AG09319 (cell line): ENCODE data around the gene CALB2.

Experiments
- DNase-seq: peaks from one replicate; pipeline ENCODE4 v3.0.0-alpha.2; 2010; ENCODE audit warnings: low read depth; ENCODE audit errors: extremely low read depth
- TF ChIP-seq, protein P1 (sequence below): IDR thresholded peaks from 2 replicates; pipeline ENCODE4 v1.5.1; 2011; ENCODE audit warnings: low read depth, mild to moderate bottlenecking, inconsistent platforms, low read length, moderate library complexity

The CALB2 gene

GRCh38 chr16:71406724-71407123 is 48.2 kb downstream of the CALB2 start:
- TF ChIP-seq, protein P1, sequence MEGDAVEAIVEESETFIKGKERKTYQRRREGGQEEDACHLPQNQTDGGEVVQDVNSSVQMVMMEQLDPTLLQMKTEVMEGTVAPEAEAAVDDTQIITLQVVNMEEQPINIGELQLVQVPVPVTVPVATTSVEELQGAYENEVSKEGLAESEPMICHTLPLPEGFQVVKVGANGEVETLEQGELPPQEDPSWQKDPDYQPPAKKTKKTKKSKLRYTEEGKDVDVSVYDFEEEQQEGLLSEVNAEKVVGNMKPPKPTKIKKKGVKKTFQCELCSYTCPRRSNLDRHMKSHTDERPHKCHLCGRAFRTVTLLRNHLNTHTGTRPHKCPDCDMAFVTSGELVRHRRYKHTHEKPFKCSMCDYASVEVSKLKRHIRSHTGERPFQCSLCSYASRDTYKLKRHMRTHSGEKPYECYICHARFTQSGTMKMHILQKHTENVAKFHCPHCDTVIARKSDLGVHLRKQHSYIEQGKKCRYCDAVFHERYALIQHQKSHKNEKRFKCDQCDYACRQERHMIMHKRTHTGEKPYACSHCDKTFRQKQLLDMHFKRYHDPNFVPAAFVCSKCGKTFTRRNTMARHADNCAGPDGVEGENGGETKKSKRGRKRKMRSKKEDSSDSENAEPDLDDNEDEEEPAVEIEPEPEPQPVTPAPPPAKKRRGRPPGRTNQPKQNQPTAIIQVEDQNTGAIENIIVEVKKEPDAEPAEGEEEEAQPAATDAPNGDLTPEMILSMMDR: no peak
- DNase-seq: no peak

DNA sequence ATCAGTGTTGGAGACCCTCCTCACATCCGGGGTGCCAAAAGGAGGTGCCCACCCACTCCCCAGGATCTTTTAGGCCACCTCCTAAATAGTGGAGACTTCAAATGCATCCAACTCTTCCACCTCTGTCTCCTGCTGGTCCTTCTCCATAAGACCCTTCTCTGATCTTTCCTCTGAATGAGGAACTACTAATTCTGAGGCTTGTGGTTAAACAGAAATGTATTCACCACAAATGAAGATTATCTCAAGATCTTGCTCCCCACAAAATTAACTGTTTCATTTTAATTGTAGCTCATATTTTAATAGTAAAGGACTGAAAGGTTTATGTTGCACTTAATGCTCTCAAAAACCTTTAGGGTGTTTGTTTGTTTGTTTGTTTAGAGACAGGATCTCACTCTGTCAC is 49.2 kb downstream of the CALB2 start:
- DNase-seq: no peak
- TF ChIP-seq, protein P1: no peak

- TF ChIP-seq, protein P1: no peak
Measured at GRCh38 chr16:71408536-71408935, 50.0 kb downstream of the CALB2 start.

DNA sequence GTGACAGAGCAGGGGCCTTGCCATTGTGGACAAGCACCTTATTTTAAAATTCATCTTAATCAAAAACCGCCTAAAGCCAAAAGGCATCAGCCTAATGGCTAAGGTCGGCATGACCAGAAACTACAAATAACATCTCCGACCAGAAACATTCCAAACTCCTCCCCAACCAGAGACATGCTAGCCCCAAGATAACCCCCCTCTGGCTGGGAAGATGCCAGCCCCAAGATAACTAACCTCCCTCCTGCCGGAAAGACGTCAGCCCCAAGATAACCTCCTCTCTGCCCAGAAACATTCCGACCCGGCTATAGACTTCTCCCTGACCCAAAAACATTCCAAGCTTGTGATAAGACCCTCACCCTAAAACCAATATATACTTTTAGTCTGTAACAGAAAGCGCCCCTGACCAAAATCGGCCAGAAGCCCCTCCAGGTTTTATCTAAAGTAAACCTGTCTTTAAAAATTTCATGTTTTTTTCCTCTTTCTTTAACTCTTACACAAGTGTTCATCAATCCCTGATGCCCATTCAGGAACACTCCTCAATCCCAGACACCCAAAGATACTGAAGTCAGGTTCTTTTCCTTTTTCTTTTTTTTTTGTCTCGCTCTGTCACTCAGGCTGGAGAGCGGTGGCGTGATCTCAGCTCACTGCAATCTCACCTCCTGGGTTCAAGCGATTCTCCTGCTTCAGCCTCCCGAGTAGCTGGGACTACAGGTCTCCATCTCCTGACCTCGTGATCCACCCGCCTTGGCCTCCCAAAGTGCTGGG is 50.7 kb downstream of the CALB2 start:
- no peak for DNase-seq
- TF ChIP-seq, protein P1: no peak

More at GRCh38 chr16:71408536-71408935, 50.0 kb downstream of the CALB2 start:
- no peak for DNase-seq

DNA sequence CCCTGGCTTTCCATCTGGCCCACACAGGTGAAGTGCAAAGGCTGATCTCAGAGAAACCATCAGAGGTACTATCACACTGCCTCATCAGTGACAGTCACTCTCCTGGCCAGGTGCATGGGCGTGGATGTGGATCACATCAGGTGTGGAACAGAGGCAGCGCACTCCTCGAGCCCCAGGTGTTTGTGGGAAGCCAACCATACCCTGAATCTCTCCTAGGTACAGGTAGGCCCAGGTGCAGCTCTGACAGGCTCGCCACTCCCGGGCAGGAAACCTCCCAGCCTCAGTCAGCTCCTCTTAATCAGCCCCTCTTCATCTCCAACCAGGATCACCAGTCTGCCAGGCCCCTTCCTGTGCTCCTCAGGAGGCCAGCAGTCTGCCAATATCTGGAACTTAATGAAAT is 51.6 kb downstream of the CALB2 start:
- TF ChIP-seq, protein P1: no peak
- DNase-seq: no peak

DNA sequence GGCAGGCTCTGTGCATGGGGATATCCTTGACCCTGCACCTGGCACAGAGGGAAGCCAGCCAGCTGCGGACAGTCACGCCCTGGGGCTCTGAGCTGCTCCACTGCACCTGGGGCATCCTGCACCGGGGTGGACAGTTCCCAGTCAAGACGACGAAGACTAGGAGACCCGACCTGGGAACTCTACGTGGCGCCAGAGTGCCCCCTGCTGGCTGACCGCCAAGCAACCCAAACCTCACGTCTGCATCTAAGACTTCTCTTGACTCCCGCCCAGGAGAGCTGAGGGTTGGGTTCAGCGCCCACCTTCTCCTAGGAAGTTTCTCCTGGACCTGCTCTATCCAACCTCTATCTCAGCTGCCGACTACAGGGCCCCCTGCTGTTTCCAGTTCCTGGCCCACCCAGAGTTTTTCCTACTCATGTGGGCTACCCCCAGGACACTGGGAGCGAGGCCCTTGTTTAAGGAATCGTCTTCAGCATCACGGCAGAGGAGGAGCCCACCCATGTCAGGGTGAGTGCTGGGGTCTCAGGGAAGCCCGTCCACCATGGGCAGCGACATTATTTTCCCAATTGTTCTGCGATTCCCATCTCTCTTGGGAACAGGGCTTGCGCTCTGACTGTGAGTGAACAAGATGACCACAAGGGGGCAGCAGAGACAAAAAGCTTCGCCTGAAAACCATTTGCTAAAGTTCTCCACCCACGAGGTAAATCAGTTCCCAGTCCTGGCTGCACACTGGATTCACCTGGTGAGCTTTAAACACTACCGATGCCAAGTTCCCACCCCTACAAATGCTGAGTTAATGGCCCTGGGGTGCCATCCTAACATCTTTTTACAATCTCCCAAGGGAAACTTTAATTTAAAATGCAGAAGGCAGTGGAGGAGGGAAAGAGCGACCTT is 54.0 kb downstream of the CALB2 start:
- peak; percentile 29 for DNase-seq
- TF ChIP-seq, protein P1: peak; percentile 83

DNA sequence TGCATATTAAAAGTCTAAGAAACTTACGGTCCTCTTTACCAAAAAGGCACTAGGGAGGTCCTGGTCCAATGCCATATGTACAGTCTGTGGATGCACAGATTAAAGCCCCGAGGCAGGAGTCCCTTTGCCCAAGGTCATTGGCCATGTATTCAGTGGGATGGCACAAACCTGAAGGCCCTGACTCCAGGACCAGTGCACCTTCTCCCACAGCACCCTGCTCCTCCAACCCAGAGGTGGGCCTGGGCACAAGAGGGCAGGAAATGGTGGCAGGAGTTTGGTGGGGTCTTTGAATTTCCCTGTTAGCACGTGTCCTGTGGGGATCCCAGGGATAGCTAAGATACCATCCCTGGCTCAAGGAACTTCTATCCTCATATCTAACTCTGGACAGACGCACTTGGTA is 54.8 kb downstream of the CALB2 start:
- TF ChIP-seq, protein P1: no peak
- DNase-seq: no peak
